ENCODE measurements around the gene UBTF.
"Not testable (repeated sequence)": the region's sequence is repeated elsewhere in the genome, so short reads cannot be mapped to it uniquely, and the experiment has no call there.

The UBTF gene

GRCh38 chr17:44247876-44248736 lies 28.6 kb upstream of the UBTF start:
- no peak for DNase-seq (ENCODE audit: low spot score)

- DNase-seq (ENCODE audit: low spot score) = no peak
These were observed 28.0 kb upstream of the UBTF start for GRCh38 chr17:44247440-44247841.

- DNase-seq (ENCODE audit: low spot score) = no peak
These were observed 21.7 kb upstream of the UBTF start for GRCh38 chr17:44241106-44241624.

DNA sequence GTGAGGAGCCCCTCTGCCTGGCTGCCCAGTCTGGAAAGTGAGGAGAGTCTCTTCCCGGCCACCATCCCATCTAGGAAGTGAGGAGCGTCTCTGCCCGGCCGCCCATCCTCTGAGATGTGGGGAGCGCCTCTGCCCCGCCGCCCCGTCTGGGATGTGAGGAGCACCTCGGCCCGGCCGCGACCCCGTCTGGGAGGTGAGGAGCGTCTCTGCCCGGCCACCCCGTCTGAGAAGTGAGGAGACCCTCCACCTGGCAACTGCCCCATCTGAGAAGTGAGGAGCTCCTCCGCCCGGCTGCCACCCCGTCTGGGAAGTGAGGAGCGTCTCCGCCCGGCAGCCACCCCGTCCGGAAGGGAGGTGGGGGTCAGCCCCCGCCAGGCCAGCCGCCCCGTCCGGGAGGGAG lies 18.4 kb upstream of the UBTF start:
- not testable (repeated sequence) for DNase-seq (ENCODE audit: low spot score)

- DNase-seq (ENCODE audit: low spot score) = no peak
These were observed 17.0 kb upstream of the UBTF start for GRCh38 chr17:44236444-44236991.

DNA sequence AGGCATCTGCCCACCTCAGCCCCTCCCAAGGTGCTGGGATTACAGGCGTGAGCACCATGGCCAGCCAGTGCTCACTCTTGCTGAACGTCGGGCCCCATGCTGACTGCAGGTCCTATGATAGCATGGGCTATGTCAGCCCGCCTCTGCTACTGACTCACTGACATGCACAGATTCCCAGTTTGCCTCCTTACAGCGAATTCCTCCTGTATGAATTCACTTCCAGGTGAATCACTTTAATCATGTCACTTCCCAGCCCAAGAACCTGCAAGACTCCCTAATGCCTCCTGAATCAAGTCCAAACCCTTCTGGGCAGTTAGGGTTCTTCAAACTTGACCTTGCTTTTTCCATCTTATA lies 16.1 kb upstream of the UBTF start:
- DNase-seq (ENCODE audit: low spot score) = no peak

- no peak for DNase-seq (ENCODE audit: low spot score)
These were observed 14.1 kb upstream of the UBTF start for GRCh38 chr17:44233582-44233981.

DNA sequence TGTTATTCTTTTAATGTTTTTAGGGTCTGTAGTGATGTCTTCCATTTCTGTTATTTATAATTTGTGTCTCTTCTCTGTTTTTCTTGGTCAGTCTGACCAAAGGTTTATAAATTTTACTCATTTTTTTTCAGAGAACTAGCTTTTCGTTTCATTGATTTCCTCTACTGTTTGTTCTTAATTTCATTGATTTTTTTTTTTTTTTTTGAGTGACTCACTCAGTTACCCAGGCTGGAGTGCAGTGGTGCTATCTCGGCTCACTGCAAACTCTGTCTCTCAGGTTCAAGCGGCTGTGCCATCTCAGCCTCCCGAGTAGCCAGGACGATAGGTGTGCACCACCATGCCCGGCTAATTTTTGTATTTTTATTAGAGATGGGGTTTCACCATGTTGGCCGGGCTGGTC lies 12.6 kb upstream of the UBTF start:
- no peak for DNase-seq (ENCODE audit: low spot score)

DNA sequence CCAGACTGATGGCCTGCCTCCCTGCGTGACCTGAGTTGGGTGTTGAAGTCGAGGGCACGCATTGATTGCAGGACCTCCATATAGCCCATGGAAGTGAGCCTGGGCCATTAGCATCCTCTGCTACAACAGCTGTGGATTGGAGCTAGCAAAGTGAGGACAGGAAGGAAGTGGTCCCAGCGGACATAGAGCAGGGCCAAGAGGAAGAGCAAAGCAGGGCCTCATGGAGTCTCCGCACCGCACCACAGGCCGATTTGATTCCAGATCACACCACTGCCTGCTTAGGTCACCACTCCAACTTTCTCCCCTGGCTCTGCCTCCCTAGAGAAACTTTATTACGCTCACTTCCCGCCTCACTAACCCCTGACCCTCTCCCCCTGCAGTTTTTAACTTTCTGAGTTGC lies 10.7 kb upstream of the UBTF start:
- DNase-seq (ENCODE audit: low spot score) = no peak

GRCh38 chr17:44229090-44229489 lies 9.6 kb upstream of the UBTF start:
- no peak for DNase-seq (ENCODE audit: low spot score)

DNA sequence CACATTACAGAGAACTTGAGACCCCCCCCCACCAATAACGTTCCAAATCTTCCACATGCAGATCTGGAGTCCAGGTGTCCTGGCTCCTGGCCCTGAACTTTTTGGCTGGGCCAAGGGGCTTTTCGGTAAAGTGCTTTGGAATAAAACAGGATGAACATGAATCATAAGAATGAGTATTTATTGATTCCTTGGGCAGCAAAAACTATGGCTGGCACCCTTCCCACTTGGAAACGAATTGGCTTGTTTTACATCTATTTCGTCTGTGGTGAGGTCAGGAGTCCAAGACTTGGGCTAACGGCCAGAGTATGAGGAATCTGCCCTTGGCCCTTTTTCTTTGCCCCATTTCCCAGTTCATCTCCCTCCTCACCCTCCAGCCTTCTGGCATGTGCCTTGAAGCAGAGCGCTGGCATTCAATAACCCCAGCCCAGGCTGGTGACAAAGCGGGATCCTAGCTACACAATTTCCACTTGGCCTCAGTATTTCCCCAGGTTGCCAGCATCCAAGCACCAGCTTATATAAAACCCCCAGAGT lies 4.1 kb upstream of the UBTF start:
- no peak for DNase-seq (ENCODE audit: low spot score)

DNA sequence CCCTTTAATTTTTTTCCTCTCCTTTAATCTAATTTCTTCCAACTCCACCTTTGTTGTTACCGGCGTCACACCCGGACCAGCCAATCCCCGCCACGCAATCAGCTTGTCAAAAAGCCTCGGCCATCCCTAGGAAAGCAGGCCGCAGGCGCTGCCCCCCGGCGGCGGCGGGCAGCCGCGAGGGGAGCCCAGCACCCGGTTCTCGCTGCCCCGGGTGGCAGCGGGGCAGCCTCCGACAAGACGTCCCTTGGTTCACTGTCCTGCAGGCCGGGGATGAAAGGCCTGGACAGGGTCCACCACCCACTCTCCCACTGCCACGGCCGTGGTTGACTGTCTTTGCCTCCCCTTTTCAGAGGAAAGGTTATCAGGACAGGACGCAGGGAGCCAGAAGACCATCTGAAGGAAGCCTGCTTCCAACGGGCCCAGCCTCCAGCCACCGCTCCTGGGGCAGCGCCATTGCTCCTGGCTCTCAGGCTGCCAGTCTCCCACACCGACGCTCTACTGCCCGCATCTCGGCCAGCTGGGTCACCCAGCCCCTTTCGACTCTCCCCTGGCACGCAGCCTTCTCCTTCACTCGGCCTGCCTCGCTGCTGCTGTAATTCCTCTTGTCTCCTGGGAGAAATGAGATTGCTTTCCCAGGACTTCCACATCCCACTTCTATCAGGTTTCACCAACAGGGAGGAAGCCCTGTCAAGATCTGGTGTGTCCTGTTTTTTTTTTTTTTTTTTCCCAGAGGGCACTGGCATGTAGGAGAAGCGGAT lies 2.8 kb upstream of the UBTF start:
- peak; percentile 39 for DNase-seq (ENCODE audit: low spot score)

GRCh38 chr17:44221862-44222111 lies 2.3 kb upstream of the UBTF start:
- DNase-seq (ENCODE audit: low spot score) = no peak

DNA sequence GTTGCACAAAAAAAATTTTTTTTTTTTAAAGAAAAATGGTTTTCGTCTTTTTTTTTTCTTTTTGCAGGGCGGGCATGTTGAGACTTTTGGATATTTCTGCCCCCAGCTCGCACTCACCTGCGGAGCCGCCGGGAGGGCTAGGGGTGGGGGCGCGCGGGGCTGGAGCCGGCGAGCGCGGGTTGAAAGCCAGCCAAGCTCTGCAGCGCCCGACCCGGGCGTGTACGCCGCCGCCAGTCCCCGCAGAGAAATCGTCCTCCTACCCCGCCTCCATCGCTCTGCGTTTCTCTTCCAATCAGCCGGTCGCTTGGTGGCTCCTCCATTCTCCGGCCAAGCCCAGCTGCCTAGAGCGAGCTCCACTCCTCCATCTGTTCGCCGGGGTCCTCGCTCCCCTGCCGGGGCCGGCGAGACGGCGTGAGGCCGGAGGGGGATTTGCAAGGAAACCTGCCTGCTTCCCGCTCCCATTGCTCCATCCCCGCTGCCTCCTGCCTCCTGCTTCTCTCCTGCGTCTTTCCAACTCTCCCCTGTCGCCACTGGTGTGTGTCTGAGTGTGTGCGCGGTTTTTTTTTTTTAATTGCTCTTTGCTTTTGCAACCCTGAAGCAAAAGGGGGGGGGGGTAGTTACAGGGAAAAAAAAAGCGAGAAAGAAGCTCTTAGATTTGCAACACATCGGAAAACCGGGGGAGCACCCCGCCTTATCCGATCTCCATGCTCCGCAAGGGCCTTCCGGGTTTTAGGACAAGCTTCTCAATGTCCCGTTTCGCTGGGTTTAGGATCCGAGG lies 1.8 kb upstream of the UBTF start:
- peak; percentile 62 for DNase-seq (ENCODE audit: low spot score)

DNA sequence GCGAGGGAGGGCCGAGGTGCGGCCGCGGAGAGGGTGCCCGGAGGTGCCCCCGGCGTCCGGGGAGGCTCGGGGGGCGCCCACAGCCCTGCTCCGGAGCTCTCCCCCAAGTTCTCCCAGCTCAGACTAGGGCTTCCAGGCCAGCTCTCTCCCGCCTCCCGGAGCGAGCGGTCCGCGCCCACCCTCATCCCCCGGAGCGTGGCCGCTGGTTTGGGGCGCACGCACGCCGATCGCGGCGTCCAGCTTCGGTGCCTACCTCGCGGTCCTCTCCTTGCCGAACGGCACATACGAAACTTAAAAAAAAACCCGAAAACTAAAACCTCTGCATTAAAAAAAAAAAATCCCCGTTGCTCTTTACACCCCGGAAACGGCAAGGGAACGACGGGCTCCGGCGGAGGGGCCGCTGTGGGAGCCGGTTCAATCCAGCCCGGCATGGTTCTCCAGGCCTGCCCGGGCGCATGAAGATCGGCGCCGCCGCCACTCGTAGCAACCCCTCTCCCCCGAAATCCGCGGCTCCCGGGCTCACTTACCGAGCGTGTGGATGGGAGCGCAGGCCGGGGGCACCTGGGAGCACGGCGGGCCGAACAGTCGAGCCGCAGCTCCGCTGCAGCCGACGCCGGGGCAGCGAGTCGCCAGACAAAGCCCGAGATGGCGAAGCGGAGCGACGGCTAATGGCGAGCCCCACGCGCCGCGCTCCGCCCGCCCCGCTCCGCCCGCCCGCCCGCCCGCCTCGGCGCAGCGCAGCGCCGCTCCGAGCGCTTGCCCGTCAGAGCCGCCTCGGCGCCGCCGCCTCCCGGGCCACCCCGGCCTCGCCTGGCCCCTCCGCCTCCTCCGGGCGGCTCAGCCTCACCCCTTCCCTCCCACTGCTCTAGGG lies 973 bp upstream of the UBTF start:
- DNase-seq (ENCODE audit: low spot score) = peak; percentile 47

GRCh38 chr17:44219108-44219615 lies 313 bp downstream of the UBTF start:
- peak; percentile 55 for DNase-seq (ENCODE audit: low spot score)

- DNase-seq (ENCODE audit: low spot score) = peak; percentile 90
These were observed 949 bp downstream of the UBTF start for GRCh38 chr17:44218344-44219107.

DNA sequence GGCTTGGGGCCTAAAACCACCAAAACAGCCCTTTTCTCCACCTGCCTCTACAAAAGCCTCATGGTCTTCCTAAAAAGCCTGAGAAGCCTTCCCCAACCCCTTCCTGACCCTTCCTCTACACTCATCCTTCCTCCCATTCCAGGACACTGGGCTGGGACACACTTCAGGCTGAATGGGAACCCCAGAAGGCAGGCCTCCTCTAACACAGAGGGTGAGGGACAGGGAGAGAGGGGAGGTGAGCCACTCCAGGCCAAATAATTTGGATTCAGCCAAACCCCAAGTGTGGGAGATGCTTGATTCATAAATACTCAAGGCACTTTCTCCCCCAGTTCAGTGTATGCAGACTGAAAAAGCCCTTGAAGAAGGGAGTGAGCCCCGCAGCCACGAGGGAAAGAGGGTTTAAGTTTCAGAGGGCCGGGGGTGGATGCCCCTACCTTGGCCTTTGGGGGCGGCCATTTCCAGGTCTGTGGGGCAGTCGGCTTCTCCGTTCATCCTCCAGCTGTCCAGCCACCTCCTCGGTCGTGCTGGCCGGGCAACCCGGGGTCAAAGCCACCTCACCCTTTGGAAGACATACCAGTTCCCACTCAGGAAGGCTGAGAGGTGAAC lies 1.6 kb downstream of the UBTF start:
- no peak for DNase-seq (ENCODE audit: low spot score)

DNA sequence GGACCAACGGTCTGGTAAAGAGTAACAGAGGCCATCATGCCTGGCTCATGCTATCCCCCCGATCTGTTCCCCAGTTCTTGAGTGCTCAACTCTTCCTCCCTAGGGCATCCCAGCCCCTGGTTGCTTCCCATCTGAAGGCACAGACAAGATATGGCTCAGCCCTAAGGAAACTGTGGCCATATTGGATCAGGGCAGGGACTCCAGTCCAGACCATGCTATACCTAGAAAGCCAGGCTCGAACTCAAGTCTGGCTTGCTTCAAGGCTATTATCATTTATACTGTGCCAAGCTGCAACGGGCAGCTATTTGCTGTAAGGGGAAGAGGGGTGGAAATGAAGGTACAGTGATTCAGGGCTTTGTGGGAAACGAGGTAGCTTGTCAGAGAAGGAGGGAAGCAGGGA lies 2.8 kb downstream of the UBTF start:
- no peak for DNase-seq (ENCODE audit: low spot score)

GRCh38 chr17:44216173-44216572 lies 3.3 kb downstream of the UBTF start:
- peak; percentile 68 for DNase-seq (ENCODE audit: low spot score)
